Breast epithelium (tissue), 4 donors: ENCODE measurements around the gene IL17RC. TPM values are rescaled to one million over a fixed set of nuclear protein-coding genes. Genes with fewer than 3 reads are reported as not detected.
A peak's percentile ranks its signal among the peaks of the same experiment; 100 is the strongest.

Experiments used
- DNase-seq, 2 donors: peaks; one replicate each; pipeline ENCODE4 v3.0.0-alpha.2; 2019; ENCODE audit warnings: low spot score in 2 of 2
- H3K27ac ChIP-seq, 2 donors: fragments of 200-600 bp; sonication (generic) in 1 of 2; one replicate each; pipeline ENCODE4 v1.5.1; 2016 to 2019; ENCODE audit warnings: mild to moderate bottlenecking in 1 of 2
- H3K27me3 ChIP-seq, 2 donors: fragments of 200-600 bp; sonication (generic) in 1 of 2; one replicate each; pipeline versions ENCODE4 v1.5.1 to v1.6.0; 2017 to 2019; ENCODE audit warnings: control low read depth in 1 of 2, mild to moderate bottlenecking in 1 of 2
- H3K36me3 ChIP-seq: fragments of 200-600 bp; one replicate; pipeline ENCODE4 v1.5.1; 2019
- H3K4me1 ChIP-seq, 2 donors: fragments of 200-600 bp; sonication (generic); one replicate each; pipeline ENCODE4 v1.5.1; 2016 to 2019; ENCODE audit warnings: control low read depth in 1 of 2
- H3K4me3 ChIP-seq, 3 donors: fragments of 200-600 bp; sonication (generic); 1 replicate in 2 of 3; 2 replicates in 1 of 3; pipeline ENCODE4 v1.5.1; 2016 to 2019; ENCODE audit warnings: mild to moderate bottlenecking in 3 of 3, moderate library complexity in 2 of 3
- H3K9me3 ChIP-seq, 2 donors: fragments of 200-600 bp; sonication (generic) in 1 of 2; one replicate each; pipeline ENCODE4 v1.5.1; 2016 to 2019; ENCODE audit warnings: control low read depth in 1 of 2
- POLR2A ChIP-seq: fragments of 450-650 bp; IDR thresholded peaks from one replicate; pipeline ENCODE4 v1.6.1; 2016; ENCODE audit warnings: antibody characterized with exemption, mild to moderate bottlenecking, moderate library complexity
- POLR2AphosphoS5 ChIP-seq, 3 donors: sonication (generic); formaldehyde crosslinking; IDR thresholded peaks; one replicate each; pipeline ENCODE4 v1.6.1; 2017; ENCODE audit warnings: antibody characterized with exemption in 3 of 3
- intact Hi-C: fragments of 100-400 bp; cut with DNase I; formaldehyde crosslinking; loops from one replicate; pipeline ENCODE4 v1.15.1; 2023; ENCODE audit warnings: low total_unique reads
- total RNA-seq, 3 donors: library from RNA; depleted of rRNA; stranded (reverse); fragments of >200 nt; gene quantifications; one replicate each; pipeline ENCODE4 v1.1.0, GENCODE V29; 2016
- TF ChIP-seq, protein P1 (sequence below), 3 donors: fragments of 450-650 bp; IDR thresholded peaks; one replicate each; pipeline ENCODE4 v1.5.1; 2016 to 2017; ENCODE audit warnings: antibody characterized with exemption in 3 of 3, mild to moderate bottlenecking in 3 of 3, moderate library complexity in 3 of 3

IL17RC gene
- total RNA-seq, 3 donors from 2014 or later, result 59.6 to 119 (median 90.6) TPM

DNA sequence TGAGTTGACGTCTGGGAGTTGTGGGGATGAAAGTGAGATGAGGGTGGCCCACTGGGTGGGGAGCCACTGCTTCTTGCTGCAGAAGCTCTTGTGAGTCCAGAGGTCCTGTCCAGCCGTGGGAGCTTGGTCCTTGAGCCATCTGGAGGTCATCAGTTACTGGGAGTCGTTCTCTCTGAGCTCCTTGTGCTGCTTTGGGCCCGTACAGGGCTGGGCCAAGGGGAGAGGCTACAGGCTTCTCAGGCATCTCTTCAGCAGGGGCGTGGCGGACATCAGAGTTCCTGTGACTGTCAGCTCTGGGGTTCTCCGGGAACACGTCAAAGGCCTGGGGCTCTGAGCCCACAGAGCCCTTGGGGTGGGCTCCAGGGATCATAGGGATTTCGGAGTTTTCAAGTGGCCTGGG lies 32.7 kb downstream of the IL17RC start:
- no peak for DNase-seq
- peaks cover 0 to 6% of the 10 kb centered on the region in 2 donors for H3K4me1 ChIP-seq
- intact Hi-C loops, result loop anchor here (10.0 kb wide), 1 partner anchor 105 kb away; the partner anchor contains the start of gene RPUSD3
- no peak for TF ChIP-seq POLR2AphosphoS5 (IDR thresholded peaks at IDR 0.05)
- TF ChIP-seq, protein P1, sequence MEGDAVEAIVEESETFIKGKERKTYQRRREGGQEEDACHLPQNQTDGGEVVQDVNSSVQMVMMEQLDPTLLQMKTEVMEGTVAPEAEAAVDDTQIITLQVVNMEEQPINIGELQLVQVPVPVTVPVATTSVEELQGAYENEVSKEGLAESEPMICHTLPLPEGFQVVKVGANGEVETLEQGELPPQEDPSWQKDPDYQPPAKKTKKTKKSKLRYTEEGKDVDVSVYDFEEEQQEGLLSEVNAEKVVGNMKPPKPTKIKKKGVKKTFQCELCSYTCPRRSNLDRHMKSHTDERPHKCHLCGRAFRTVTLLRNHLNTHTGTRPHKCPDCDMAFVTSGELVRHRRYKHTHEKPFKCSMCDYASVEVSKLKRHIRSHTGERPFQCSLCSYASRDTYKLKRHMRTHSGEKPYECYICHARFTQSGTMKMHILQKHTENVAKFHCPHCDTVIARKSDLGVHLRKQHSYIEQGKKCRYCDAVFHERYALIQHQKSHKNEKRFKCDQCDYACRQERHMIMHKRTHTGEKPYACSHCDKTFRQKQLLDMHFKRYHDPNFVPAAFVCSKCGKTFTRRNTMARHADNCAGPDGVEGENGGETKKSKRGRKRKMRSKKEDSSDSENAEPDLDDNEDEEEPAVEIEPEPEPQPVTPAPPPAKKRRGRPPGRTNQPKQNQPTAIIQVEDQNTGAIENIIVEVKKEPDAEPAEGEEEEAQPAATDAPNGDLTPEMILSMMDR (IDR thresholded peaks at IDR 0.05), result no peak
- TF ChIP-seq POLR2A, result no peak
- no peak overlapping the region for H3K4me3 ChIP-seq
- H3K27ac ChIP-seq, result no peak overlapping the region
- no peaks in the 10 kb centered on the region for H3K9me3 ChIP-seq
- H3K27me3 ChIP-seq, result no peaks in the 10 kb centered on the region
- no peaks in the 10 kb centered on the region for H3K36me3 ChIP-seq

DNA sequence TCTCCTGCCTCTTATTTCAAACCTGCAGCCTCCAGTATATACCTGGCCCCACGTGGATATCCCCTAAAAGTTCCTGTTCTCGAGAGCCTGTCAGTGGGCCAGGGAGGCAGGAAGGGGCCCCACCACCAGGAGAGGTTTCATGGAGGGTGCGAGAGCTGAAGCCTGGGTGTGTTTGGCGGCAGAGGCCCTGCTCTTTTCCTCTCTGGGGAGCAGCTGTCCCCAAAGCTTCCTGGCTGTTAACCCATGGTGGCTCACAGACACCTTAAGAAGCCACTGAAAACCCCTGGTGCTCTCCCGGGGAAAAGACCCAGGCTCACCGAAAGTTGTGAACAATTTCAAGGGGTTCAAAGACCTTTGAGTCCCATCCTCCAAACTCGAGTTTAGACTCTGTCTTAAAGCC lies 34.2 kb downstream of the IL17RC start:
- no peaks in the 10 kb centered on the region for H3K36me3 ChIP-seq
- no peak for DNase-seq
- H3K4me1 ChIP-seq, result peaks cover 0 to 6% of the 10 kb centered on the region in 2 donors
- TF ChIP-seq POLR2AphosphoS5 (IDR thresholded peaks at IDR 0.05) (no peak), POLR2A (no peak)
- TF ChIP-seq, protein P1 (IDR thresholded peaks at IDR 0.05), result no peak
- H3K27ac ChIP-seq, result no peak overlapping the region
- no peak overlapping the region for H3K4me3 ChIP-seq
- no peaks in the 10 kb centered on the region for H3K9me3 ChIP-seq
- no peaks in the 10 kb centered on the region for H3K27me3 ChIP-seq
- intact Hi-C loops, result no loop called here

DNA sequence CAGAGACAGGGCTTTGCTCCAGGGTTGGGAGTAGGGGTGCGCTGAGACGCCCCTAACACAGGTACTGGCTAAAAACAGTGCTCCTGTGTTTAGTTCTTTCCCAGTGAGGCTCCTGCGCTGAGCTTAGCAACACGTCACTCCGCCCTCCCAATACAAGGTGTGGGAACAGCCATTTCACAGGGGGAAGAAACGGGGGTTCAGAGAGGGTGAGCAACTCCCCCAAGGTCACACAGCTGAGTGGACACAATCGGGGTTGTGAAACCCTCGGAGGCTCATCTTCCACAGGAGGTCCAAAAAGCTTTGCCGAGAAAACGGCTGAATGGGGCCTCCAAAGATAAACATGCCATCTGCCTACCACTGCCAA lies 34.7 kb downstream of the IL17RC start:
- DNase-seq, result no peak
- Histone ChIP-seq H3K4me3 (peak overlapping the region; percentile 47 to 72 (median 62)), H3K27me3 (no peaks in the 10 kb centered on the region), H3K9me3 (no peaks in the 10 kb centered on the region), H3K36me3 (no peaks in the 10 kb centered on the region), H3K4me1 (peaks cover 0 to 6% of the 10 kb centered on the region in 2 donors), H3K27ac (no peak overlapping the region)
- no peak for TF ChIP-seq POLR2A
- TF ChIP-seq, protein P1 (IDR thresholded peaks at IDR 0.05), result no peak
- TF ChIP-seq POLR2AphosphoS5 (IDR thresholded peaks at IDR 0.05), result no peak
- intact Hi-C loops, result no loop called here

DNA sequence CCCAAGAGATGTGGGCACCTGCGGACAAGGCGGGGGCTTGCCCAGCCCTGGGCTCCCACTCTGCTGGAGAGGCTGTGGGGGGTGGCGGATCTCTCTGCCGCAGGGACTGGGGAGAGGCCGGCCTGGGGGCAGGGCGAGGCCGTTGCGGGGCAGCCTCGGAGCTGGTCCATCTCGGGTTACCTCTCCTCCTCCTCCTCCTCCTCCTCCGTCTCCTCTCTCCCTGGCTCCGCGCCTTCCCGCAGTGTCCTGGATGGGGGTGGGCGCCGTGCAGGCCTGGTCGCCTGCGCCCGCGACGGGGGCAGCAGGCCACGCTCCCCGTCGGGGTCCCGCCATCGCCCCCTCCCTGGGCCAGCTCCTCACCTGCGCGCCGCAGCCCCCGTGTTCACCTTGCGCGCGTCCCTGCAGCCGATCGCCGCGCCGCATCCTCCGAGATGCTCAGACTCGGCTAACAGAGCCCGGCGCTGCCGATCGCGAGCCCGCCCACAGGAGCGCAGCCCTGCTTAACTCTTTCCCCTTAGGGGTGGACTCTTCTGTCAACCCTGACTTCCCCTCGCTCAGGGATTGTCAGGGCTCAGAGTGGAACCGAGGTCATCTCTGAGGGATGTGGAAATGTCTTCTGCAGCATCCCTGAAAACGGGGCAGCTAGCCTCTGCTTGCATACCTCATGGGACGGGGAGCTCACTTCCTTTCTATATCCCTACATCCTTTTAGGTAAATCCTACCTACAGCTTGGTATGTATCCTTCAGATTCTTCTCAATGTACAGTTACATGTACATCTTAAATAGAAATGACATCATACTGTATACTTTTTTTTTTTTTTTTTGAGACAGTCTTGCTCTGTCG lies 35.3 kb downstream of the IL17RC start, which contains the start of gene PRRT3:
PRRT3 (minus strand) TSS at position 447 of the 844 bp plus-strand sequence. CDS start 2,293 bp downstream, outside the sequence.
- peak within 1 kb of the TSS; percentile 47 to 72 (median 62) for H3K4me3 ChIP-seq
- no peaks in the 10 kb centered on the region for H3K9me3 ChIP-seq
- DNase-seq, result no peak
- no peak within 1 kb of the TSS for H3K27ac ChIP-seq
- peaks cover 0 to 6% of the 10 kb centered on the region in 2 donors for H3K4me1 ChIP-seq
- intact Hi-C loops, result no loop called here
- no peaks in the 10 kb centered on the region for H3K36me3 ChIP-seq
- TF ChIP-seq POLR2A (no peak), POLR2AphosphoS5 (IDR thresholded peaks at IDR 0.05) (no peak)
- TF ChIP-seq, protein P1 (IDR thresholded peaks at IDR 0.05), result no peak
- no peaks in the 10 kb centered on the region for H3K27me3 ChIP-seq

DNA sequence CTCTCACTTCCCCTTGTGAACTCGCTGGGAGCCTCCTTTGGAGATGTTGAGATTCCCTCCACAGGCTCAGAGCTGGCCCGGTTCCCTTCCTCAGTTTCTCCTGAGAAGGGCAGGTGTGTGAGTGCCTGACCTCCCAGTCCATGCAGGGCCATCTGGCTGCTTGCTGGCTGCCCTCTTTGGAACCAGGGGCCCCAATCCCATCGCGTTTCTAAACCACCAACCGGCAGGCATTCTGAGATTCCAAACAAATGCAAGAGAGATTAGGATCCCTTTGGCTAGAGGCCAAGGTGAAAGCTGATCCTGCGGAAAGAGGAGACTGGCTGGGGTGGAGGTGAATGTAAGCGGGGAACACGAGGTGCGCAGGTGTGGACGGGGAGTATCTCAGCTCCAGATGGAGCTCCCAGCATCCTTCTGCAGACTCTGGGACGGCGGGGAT lies 38.2 kb downstream of the IL17RC start:
- H3K4me1 ChIP-seq, result no peaks in the 10 kb centered on the region
- H3K36me3 ChIP-seq, result no peaks in the 10 kb centered on the region
- no peak overlapping the region for H3K4me3 ChIP-seq
- no peak for DNase-seq
- intact Hi-C loops, result no loop called here
- TF ChIP-seq POLR2AphosphoS5 (IDR thresholded peaks at IDR 0.05), result no peak
- no peak for TF ChIP-seq POLR2A
- H3K9me3 ChIP-seq, result no peaks in the 10 kb centered on the region
- H3K27me3 ChIP-seq, result no peaks in the 10 kb centered on the region
- peak overlapping the region in 1 of 2 donors; percentile 81 for H3K27ac ChIP-seq
